B cell (primary cell): ENCODE results near the gene PCK1. TPM values are rescaled to one million over a fixed set of nuclear protein-coding genes. Genes with fewer than 3 reads are reported as not detected.

Experiments used
- ATAC-seq: fragments of 200-7000 bp; cut with Tn5 transposase; one replicate; pipeline ENCODE4 v1.10.0; 2021; ENCODE audit warnings: low read depth, mild to moderate bottlenecking, moderate number of reproducible peaks, moderate library complexity
- CTCF ChIA-PET: fragments of 350-600 bp; sonication (Branson Sonifier 250); formaldehyde crosslinking; loops from one replicate; lab custom pipeline; 2021; ENCODE audit warnings: antibody characterized with exemption, inconsistent platforms; lab: Charles Lee
- POLR2A ChIA-PET: fragments of 350-600 bp; sonication (Branson Sonifier 250); formaldehyde crosslinking; loops from one replicate; lab custom pipeline; 2021; ENCODE audit warnings: antibody characterized with exemption; lab: Charles Lee
- DNase-seq: peaks from one replicate; pipeline ENCODE4 v3.0.0; 2013
- H2AFZ ChIP-seq: 2 replicates; pipeline ENCODE4 v1.6.1; 2012; ENCODE audit warnings: mild to moderate bottlenecking, low read depth, low read length; ENCODE audit not compliant: insufficient read depth, poor library complexity, severe bottlenecking
- H3K27ac ChIP-seq, 2 donors: 1 replicate in 1 of 2; 2 replicates in 1 of 2; pipeline ENCODE4 v1.5.1; 2012 to 2013; ENCODE audit warnings: low read length in 2 of 2, mild to moderate bottlenecking in 2 of 2, moderate library complexity in 1 of 2
- H3K27me3 ChIP-seq, 4 experiments: fragments of 200-600 bp in 1 of 4; sonication (generic) in 1 of 4; replicated peaks in 1 of 4; 1 replicate in 2 of 4; 2 replicates in 2 of 4; pipeline versions ENCODE4 v1.6.1 to v1.7.0; 2013 to 2016; ENCODE audit warnings: low read length in 3 of 4, mild to moderate bottlenecking in 2 of 4, mixed read lengths in 1 of 4, moderate library complexity in 1 of 4; ENCODE audit not compliant: insufficient read depth in 4 of 4, control insufficient read depth in 3 of 4; ENCODE audit errors: control extremely low read depth in 1 of 4
- H3K36me3 ChIP-seq, 2 experiments: replicated peaks in 1 of 2; 1 replicate in 1 of 2; 2 replicates in 1 of 2; pipeline versions ENCODE4 v1.6.1 to v1.7.1; 2013; ENCODE audit warnings: low read length in 1 of 2; ENCODE audit not compliant: insufficient read depth in 2 of 2, control insufficient read depth in 1 of 2; ENCODE audit errors: control extremely low read depth in 1 of 2, extremely low read depth in 1 of 2
- H3K4me1 ChIP-seq, 2 donors: fragments of 200-600 bp in 1 of 2; sonication (generic) in 1 of 2; 1 replicate in 1 of 2; 2 replicates in 1 of 2; pipeline versions ENCODE4 v1.5.1 to v1.6.1; 2013 to 2017; ENCODE audit warnings: low read length in 2 of 2; ENCODE audit not compliant: control insufficient read depth in 2 of 2, insufficient read depth in 2 of 2
- H3K4me2 ChIP-seq: replicated peaks from 2 replicates; pipeline ENCODE3; 2012; ENCODE audit warnings: mild to moderate bottlenecking, low read depth, low read length; ENCODE audit not compliant: poor library complexity, severe bottlenecking
- H3K4me3 ChIP-seq, 5 experiments: fragments of 200-600 bp in 1 of 5; sonication (generic) in 1 of 5; 1 replicate in 3 of 5; 2 replicates in 2 of 5; pipeline versions ENCODE4 v1.5.1 to v1.7.0; 2011 to 2016; ENCODE audit warnings: low read length in 4 of 5, mild to moderate bottlenecking in 4 of 5, low read depth in 2 of 5, control low read depth in 1 of 5, moderate library complexity in 1 of 5; ENCODE audit not compliant: insufficient read depth in 1 of 5; ENCODE audit errors: control extremely low read depth in 1 of 5, extremely low read depth in 1 of 5
- H3K79me2 ChIP-seq: fragments of 200-600 bp; sonication (generic); one replicate; pipeline ENCODE4 v1.6.0; 2016; ENCODE audit warnings: low read length; ENCODE audit not compliant: control insufficient read depth, insufficient read depth
- H3K9ac ChIP-seq: fragments of 200-600 bp; sonication (generic); 2 replicates; pipeline ENCODE4 v1.6.1; 2017; ENCODE audit warnings: mild to moderate bottlenecking, low read length, moderate library complexity
- H3K9me3 ChIP-seq, 3 donors: one replicate each; pipeline versions ENCODE4 v1.6.1 to v1.7.1; 2013; ENCODE audit warnings: low read length in 2 of 3; ENCODE audit not compliant: control insufficient read depth in 2 of 3, insufficient read depth in 1 of 3; ENCODE audit errors: control extremely low read depth in 1 of 3
- H4K20me1 ChIP-seq: 2 replicates; pipeline ENCODE4 v1.6.0; 2012; ENCODE audit warnings: mild to moderate bottlenecking, low read length; ENCODE audit not compliant: insufficient read depth, control insufficient read depth, poor library complexity, severe bottlenecking
- H3K27ac Mint-ChIP-seq: one replicate; pipeline ENCODE4 v1.8.0; 2021; ENCODE audit warnings: mixed read lengths
- H3K27me3 Mint-ChIP-seq: one replicate; pipeline ENCODE4 v1.8.0; 2021; ENCODE audit warnings: mixed read lengths
- H3K4me1 Mint-ChIP-seq: one replicate; pipeline ENCODE4 v1.8.0; 2021; ENCODE audit warnings: mixed read lengths
- H3K4me3 Mint-ChIP-seq: one replicate; pipeline ENCODE4 v1.8.0; 2021; ENCODE audit warnings: mixed read lengths
- H3K9me3 Mint-ChIP-seq: one replicate; pipeline ENCODE4 v1.8.0; 2022; ENCODE audit warnings: mixed read lengths; ENCODE audit not compliant: insufficient read depth
- CTCF ChIP-seq: fragments of 200-600 bp; IDR thresholded peaks from one replicate; pipeline ENCODE4 v1.8.0; 2022; ENCODE audit warnings: antibody characterized with exemption, mild to moderate bottlenecking
- EZH2 ChIP-seq: IDR thresholded peaks from 2 replicates; pipeline ENCODE4 v1.6.1; 2012; ENCODE audit warnings: borderline replicate concordance, low read depth, mild to moderate bottlenecking, moderate library complexity, low read length; ENCODE audit not compliant: insufficient read depth, poor library complexity, severe bottlenecking
- WGBS: methylation state at CpG from one replicate; pipeline ENCODE4 v1.1.5; 2013; ENCODE audit warnings: missing lambda C conversion rate; ENCODE audit not compliant: insufficient coverage; 5-methylcytosine and 5-hydroxymethylcytosine counted together
- intact Hi-C: fragments of 100-400 bp; cut with micrococcal nuclease; formaldehyde crosslinking; loops from one replicate; pipeline ENCODE4 v1.10.0; 2022
- polyA plus RNA-seq: library from polyadenylated mRNA; depleted of rRNA; stranded (reverse); fragments of >200 nt; gene quantifications from 2 replicates; pipeline ENCODE4 v1.2.3, GENCODE V29; 2012
- total RNA-seq, 2 donors: library from RNA; stranded (reverse); fragments of 120-200 nt in 1 of 2; gene quantifications; 1 replicate in 1 of 2; 2 replicates in 1 of 2; pipeline versions ENCODE4 v1.2.3 to v1.2.4, GENCODE V29; 2013 to 2022

Gene PCK1
- total and polyA plus RNA-seq, 2 donors (not counting 1 experiment from before 2014, with no cell fraction given): not detected

GRCh38 chr20:57556980-57557274, 4.0 kb upstream of the PCK1 start:
- CTCF ChIA-PET: no interaction called here
- H3K27me3 Mint-ChIP-seq: peaks cover 32% of the 10 kb centered on the region

GRCh38 chr20:57557926-57558613, 2.8 kb upstream of the PCK1 start:
- H3K9me3 ChIP-seq: no peaks in the 10 kb centered on the region
- TF ChIP-seq CTCF (no peak), EZH2 (no peak)
- H3K27ac Mint-ChIP-seq: no peak overlapping the region
- H3K4me1 Mint-ChIP-seq: no peaks in the 10 kb centered on the region
- H3K27me3 Mint-ChIP-seq: peaks cover 35% of the 10 kb centered on the region
- H3K79me2 ChIP-seq: no peaks in the 10 kb centered on the region
- H3K9me3 Mint-ChIP-seq: no peaks in the 10 kb centered on the region
- DNase-seq (no peak), ATAC-seq (no peak)
- H3K4me3 ChIP-seq: no peak overlapping the region
- CTCF ChIA-PET: no interaction called here
- no peaks in the 10 kb centered on the region for H4K20me1 ChIP-seq
- no peak overlapping the region for H2AFZ ChIP-seq
- intact Hi-C loops: no loop called here
- no peak overlapping the region for H3K4me3 Mint-ChIP-seq
- H3K36me3 ChIP-seq: no peaks in the 10 kb centered on the region
- H3K27ac ChIP-seq: no peak overlapping the region
- no peaks in the 10 kb centered on the region for H3K4me1 ChIP-seq
- no peak overlapping the region for H3K9ac ChIP-seq
- H3K27me3 ChIP-seq: peaks cover 0 to 4% (median 1%) of the 10 kb centered on the region in 4 experiments
- no peak overlapping the region for H3K4me2 ChIP-seq
- WGBS: 83% methylated on average over 1 of the region's 9 CpGs
- POLR2A ChIA-PET: no interaction called here

More at GRCh38 chr20:57556980-57557274, 4.0 kb upstream of the PCK1 start:
- no peak overlapping the region for H2AFZ ChIP-seq
- WGBS: 89% methylated on average over 3 of the region's 3 CpGs
- TF ChIP-seq EZH2 (no peak), CTCF (no peak)
- H3K9me3 ChIP-seq: no peaks in the 10 kb centered on the region
- Mint-ChIP-seq H3K4me3 (no peak overlapping the region), H3K9me3 (no peaks in the 10 kb centered on the region), H3K27ac (no peak overlapping the region), H3K4me1 (no peaks in the 10 kb centered on the region)
- H3K79me2 ChIP-seq: no peaks in the 10 kb centered on the region
- no peaks in the 10 kb centered on the region for H3K4me1 ChIP-seq
- ATAC-seq (no peak), DNase-seq (no peak)
- no peaks in the 10 kb centered on the region for H3K36me3 ChIP-seq
- intact Hi-C loops: no loop called here
- H3K27me3 ChIP-seq: peaks cover 0 to 4% (median 1%) of the 10 kb centered on the region in 4 experiments
- H3K4me2 ChIP-seq: no peak overlapping the region
- POLR2A ChIA-PET: no interaction called here
- no peak overlapping the region for H3K27ac ChIP-seq
- H3K4me3 ChIP-seq: no peak overlapping the region
- no peaks in the 10 kb centered on the region for H4K20me1 ChIP-seq
- H3K9ac ChIP-seq: no peak overlapping the region
